Right lobe of liver (tissue), 4 donors: ENCODE results near the gene SRPK3.
"Not testable (repeated sequence)": the region's sequence is repeated elsewhere in the genome, so short reads cannot be mapped to it uniquely, and the experiment has no call there.

ENCODE experiments used
- CTCF ChIP-seq, 4 donors: fragments of 200-600 bp in 3 of 4; fragments of 450-650 bp in 1 of 4; IDR thresholded peaks; one replicate each; pipeline versions ENCODE4 v1.5.1 to v1.8.0; 2016 to 2022; ENCODE audit warnings: antibody characterized with exemption in 4 of 4, mild to moderate bottlenecking in 2 of 4
- POLR2A ChIP-seq: fragments of 450-650 bp; IDR thresholded peaks from one replicate; pipeline ENCODE4 v1.6.1; 2017; ENCODE audit warnings: antibody characterized with exemption, mild to moderate bottlenecking
- donor health status: DM: no; HTN: no; CAD: no.
- donor health status: DM: no; HTN: no; CAD: no.
- donor health status: DM: no; HTN: yes; CAD: no.

DNA sequence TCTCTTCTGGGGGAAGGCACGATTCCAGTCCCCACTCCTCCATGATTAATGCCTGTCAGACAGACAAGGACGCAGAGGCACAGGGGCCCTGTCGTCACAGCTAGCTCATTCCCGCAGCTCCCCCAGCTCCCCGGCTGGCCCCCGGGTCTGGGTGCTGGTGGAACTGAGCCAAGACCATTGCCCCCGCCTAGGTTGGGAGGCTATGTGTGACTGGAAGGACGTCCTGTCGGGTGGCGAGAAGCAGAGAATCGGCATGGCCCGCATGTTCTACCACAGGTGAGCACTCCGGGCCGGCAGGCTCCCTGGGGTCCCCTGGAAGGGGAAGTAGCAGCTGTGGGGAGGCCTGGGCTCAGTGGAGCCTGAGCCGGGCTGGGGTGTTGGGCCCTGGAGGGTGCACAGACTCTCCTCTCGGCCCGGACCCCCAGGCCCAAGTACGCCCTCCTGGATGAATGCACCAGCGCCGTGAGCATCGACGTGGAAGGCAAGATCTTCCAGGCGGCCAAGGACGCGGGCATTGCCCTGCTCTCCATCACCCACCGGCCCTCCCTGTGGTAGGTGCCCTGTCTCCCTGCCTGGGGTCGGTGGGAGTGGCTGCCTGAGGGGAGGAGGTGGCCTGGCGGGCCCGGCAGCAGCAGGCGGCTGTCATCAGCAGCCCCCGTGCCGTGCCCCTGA, 37.9 kb upstream of the SRPK3 start:
- TF ChIP-seq POLR2A; CTCF (IDR thresholded peaks at IDR 0.05): not testable (repeated sequence)
